Type B pancreatic cell (in vitro differentiated cells): ENCODE measurements around the gene CRNKL1. TPM values are rescaled to one million over a fixed set of nuclear protein-coding genes. Genes with fewer than 3 reads are reported as not detected.

ENCODE experiments used
- DNase-seq: peaks from one replicate; pipeline ENCODE4 v3.0.0; 2021; ENCODE audit warnings: mixed read lengths; ENCODE audit not compliant: unreplicated experiment; ENCODE audit errors: extremely low spot score
- H3K27ac Mint-ChIP-seq: 2 replicates; pipeline ENCODE4 v1.8.0; 2021; ENCODE audit warnings: mild to moderate bottlenecking, mixed read lengths
- H3K27me3 Mint-ChIP-seq: 2 replicates; pipeline ENCODE4 v1.8.0; 2021; ENCODE audit warnings: mixed read lengths
- H3K36me3 Mint-ChIP-seq: 2 replicates; pipeline ENCODE4 v1.8.0; 2021; ENCODE audit warnings: mixed read lengths
- H3K4me1 Mint-ChIP-seq: one replicate; pipeline ENCODE4 v1.8.0; 2021; ENCODE audit warnings: mixed read lengths; ENCODE audit not compliant: unreplicated experiment
- H3K4me3 Mint-ChIP-seq: 2 replicates; pipeline ENCODE4 v1.8.0; 2021; ENCODE audit warnings: mild to moderate bottlenecking, mixed read lengths
- H3K9me3 Mint-ChIP-seq: 2 replicates; pipeline ENCODE4 v1.8.0; 2021; ENCODE audit warnings: mixed read lengths
- total RNA-seq: library from RNA; stranded (reverse); gene quantifications from 2 replicates; pipeline ENCODE4 v1.2.1, GENCODE V29; 2021; ENCODE audit warnings: low replicate concordance
- TF ChIP-seq, protein P1 (sequence below): fragments of 200-600 bp; sonication (generic); conservative IDR thresholded peaks from 2 replicates; pipeline ENCODE4 v1.5.0; 2021; ENCODE audit warnings: antibody characterized with exemption, mild to moderate bottlenecking

CRNKL1 gene
- total RNA-seq, 1 donor from 2014 or later: 25.1 TPM

- Mint-ChIP-seq H3K9me3 (no peaks in the 10 kb centered on the region), H3K27ac (no peak overlapping the region), H3K4me1 (peaks cover 60% of the 10 kb centered on the region), H3K36me3 (peaks cover 27% of the 10 kb centered on the region), H3K4me3 (no peak overlapping the region), H3K27me3 (no peaks in the 10 kb centered on the region)
- no peak for DNase-seq
- TF ChIP-seq, protein P1, sequence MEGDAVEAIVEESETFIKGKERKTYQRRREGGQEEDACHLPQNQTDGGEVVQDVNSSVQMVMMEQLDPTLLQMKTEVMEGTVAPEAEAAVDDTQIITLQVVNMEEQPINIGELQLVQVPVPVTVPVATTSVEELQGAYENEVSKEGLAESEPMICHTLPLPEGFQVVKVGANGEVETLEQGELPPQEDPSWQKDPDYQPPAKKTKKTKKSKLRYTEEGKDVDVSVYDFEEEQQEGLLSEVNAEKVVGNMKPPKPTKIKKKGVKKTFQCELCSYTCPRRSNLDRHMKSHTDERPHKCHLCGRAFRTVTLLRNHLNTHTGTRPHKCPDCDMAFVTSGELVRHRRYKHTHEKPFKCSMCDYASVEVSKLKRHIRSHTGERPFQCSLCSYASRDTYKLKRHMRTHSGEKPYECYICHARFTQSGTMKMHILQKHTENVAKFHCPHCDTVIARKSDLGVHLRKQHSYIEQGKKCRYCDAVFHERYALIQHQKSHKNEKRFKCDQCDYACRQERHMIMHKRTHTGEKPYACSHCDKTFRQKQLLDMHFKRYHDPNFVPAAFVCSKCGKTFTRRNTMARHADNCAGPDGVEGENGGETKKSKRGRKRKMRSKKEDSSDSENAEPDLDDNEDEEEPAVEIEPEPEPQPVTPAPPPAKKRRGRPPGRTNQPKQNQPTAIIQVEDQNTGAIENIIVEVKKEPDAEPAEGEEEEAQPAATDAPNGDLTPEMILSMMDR: no peak
These were observed 55.3 kb downstream of the CRNKL1 start for GRCh38 chr20:19996917-19997316.

DNA sequence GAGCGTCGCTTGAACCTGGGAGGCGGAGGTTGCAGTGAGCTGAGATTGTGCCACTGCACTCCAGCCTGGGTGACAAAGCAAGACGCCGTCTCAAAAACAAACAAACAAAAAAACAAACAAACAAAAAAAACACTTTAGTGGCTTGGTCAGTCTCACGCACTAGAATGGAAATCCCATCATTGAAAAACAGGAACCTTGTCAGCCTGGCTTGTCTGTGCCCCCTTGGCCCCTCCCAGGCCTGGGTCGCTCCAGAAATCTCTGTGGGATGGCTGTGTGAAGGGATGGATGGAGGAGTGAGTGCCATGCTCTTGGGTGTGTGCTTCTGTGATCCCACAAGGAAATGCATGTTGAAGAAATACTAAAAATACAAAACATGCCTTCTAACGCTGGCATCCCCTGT, 56.0 kb downstream of the CRNKL1 start:
- H3K36me3 Mint-ChIP-seq: peaks cover 27% of the 10 kb centered on the region
- DNase-seq: no peak
- peaks cover 61% of the 10 kb centered on the region for H3K4me1 Mint-ChIP-seq
- TF ChIP-seq, protein P1: no peak
- no peaks in the 10 kb centered on the region for H3K9me3 Mint-ChIP-seq
- no peak overlapping the region for H3K4me3 Mint-ChIP-seq
- no peak overlapping the region for H3K27ac Mint-ChIP-seq
- H3K27me3 Mint-ChIP-seq: no peaks in the 10 kb centered on the region

- peak overlapping the region; percentile 55 for H3K4me3 Mint-ChIP-seq
- DNase-seq: no peak
- H3K9me3 Mint-ChIP-seq: no peaks in the 10 kb centered on the region
- H3K4me1 Mint-ChIP-seq: peaks cover 70% of the 10 kb centered on the region
- peak overlapping the region; percentile 58 for H3K27ac Mint-ChIP-seq
- H3K27me3 Mint-ChIP-seq: no peaks in the 10 kb centered on the region
- TF ChIP-seq, protein P1: peak; percentile 95
- H3K36me3 Mint-ChIP-seq: peaks cover 20% of the 10 kb centered on the region
These were observed 56.9 kb downstream of the CRNKL1 start for GRCh38 chr20:19995220-19995863.

DNA sequence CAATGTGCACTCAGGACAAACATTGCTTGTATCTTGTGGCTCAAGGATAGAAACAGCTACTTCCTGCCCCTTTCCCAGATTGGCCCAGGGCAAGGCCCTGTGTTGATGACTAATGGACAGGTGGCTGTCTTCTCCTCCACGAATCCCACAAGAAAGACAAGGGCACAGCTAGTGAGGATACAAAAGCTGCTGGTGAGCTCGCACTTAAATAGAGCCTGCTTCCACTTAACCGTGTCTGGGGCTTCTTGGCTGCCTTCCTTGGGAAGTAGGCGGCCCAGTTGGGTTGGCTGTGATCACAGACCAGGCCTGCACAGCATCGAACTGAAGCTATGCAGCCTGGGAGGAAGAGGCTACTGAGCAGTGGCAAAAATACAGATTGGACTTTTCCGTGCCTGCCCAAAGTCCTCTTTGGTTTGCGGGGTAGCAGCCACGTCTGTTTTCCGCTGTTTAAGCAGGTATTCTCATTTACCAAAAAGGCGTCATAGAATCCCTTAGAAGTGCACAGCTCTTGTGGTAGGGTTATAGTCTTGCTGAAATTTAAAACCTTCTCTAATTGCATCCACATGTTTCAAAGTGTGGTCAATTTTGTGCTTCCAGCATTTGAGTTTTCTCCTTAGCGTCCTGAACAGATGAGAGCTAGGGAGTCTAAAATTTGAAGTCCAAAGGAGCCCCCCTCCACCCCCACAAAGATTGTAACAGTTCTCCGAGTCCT, 58.2 kb downstream of the CRNKL1 start:
- Mint-ChIP-seq H3K27me3 (no peaks in the 10 kb centered on the region), H3K27ac (peak overlapping the region; percentile 85), H3K36me3 (peaks cover 12% of the 10 kb centered on the region), H3K9me3 (no peaks in the 10 kb centered on the region), H3K4me1 (peaks cover 64% of the 10 kb centered on the region), H3K4me3 (peak overlapping the region; percentile 60)
- DNase-seq: no peak
- TF ChIP-seq, protein P1: no peak

DNA sequence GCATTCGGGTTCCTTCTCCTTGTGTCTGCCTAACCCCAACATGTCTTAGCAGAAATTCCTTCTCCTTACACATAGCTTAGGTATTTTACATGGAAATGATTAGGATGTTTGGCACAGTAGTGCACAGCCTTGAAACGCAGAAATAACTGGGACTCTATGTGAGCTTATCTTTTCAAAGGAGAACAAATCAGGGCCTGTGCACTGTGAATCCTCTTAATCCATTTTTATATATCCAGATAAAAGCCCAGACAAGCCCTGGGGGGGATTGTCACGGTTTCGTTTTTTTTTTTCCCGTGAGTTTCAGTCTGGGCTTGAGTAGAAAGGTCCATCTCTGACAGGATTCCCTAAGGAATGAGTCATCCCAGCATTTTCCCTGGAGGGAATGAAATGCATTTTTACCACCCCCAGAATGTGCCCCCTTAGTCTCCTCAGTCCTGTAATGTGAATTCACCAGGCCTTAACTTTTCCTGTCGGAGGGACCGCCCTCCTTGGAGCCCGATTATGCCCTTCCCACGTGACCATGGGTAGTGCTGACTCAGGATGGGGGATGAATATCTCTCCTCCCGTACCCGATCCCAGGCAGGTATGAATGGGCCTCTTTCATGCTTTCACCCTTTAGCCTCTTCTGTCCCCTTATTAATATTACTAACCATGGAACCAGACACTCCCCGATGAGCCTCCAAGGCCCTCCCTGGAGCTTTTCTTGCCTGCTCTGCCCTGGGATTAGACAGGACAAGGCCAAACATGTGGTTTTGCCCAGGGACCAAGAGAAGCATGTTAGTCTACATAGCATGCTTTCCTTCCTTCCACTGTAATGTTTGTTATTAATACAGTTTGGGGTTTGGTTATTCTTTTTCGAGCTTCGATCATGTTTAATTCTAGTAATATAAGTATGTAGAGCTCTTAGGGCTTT, 59.0 kb downstream of the CRNKL1 start:
- Mint-ChIP-seq H3K27ac (peak overlapping the region; percentile 85), H3K4me1 (peaks cover 61% of the 10 kb centered on the region), H3K9me3 (no peaks in the 10 kb centered on the region), H3K4me3 (peak overlapping the region; percentile 65), H3K27me3 (no peaks in the 10 kb centered on the region), H3K36me3 (peaks cover 17% of the 10 kb centered on the region)
- no peak for DNase-seq
- TF ChIP-seq, protein P1: no peak
